Endothelial cell of umbilical vein (primary cell): ENCODE results near the gene JPH3. TPM values are rescaled to one million over a fixed set of nuclear protein-coding genes. Genes with fewer than 3 reads are reported as not detected.

Experiments used
- BruUV-seq: library from RNA; stranded (reverse); fragments of 400-500 nt; replicated peaks from 2 replicates; lab custom pipeline; 2021; lab: Mats Ljungman, UMichigan
- CTCF ChIA-PET: fragments of 300-600, 350-600 bp; sonication (Branson Sonifier 250); formaldehyde crosslinking; loops from one replicate; lab custom pipeline; 2021; ENCODE audit warnings: antibody characterized with exemption, inconsistent platforms; lab: Charles Lee
- POLR2A ChIA-PET: fragments of 300-600, 350-600 bp; sonication (Branson Sonifier 250); formaldehyde crosslinking; loops from one replicate; lab custom pipeline; 2021; ENCODE audit warnings: antibody characterized with exemption, inconsistent platforms; lab: Charles Lee
- DNase-seq: peaks from one replicate; pipeline ENCODE4 v3.0.0-alpha.2; 2011; ENCODE audit warnings: low read depth, low spot score
- FAIRE-seq: peaks from 2 replicates; lab custom pipeline; 2011; peaks lifted over from hg19 to GRCh38; lab: Jason Lieb, UNC
- H2AFZ ChIP-seq: 2 replicates; pipeline ENCODE4 v1.6.0; 2012; ENCODE audit warnings: low read depth, low read length, control low read depth, inconsistent platforms
- H3K27ac ChIP-seq: 2 replicates; pipeline ENCODE4 v1.5.1; 2011; ENCODE audit warnings: low read depth, mild to moderate bottlenecking, control low read depth, low read length, moderate library complexity; ENCODE audit not compliant: insufficient read depth
- H3K27me3 ChIP-seq, 2 experiments: 2 replicates each; pipeline versions ENCODE4 v1.6.0 to v1.6.1; 2011; ENCODE audit warnings: low read length in 2 of 2, mixed read lengths in 1 of 2; ENCODE audit not compliant: control insufficient read depth in 2 of 2, insufficient read depth in 2 of 2
- H3K36me3 ChIP-seq, 2 experiments: 2 replicates in 1 of 2; 3 replicates in 1 of 2; pipeline ENCODE4 v1.5.1; 2011; ENCODE audit warnings: low read length in 2 of 2, mild to moderate bottlenecking in 1 of 2, moderate library complexity in 1 of 2; ENCODE audit not compliant: control insufficient read depth in 2 of 2, insufficient read depth in 2 of 2; ENCODE audit errors: extremely low read depth in 1 of 2
- H3K4me1 ChIP-seq: 3 replicates; pipeline ENCODE4 v1.5.1; 2011; ENCODE audit warnings: mild to moderate bottlenecking, low read length; ENCODE audit not compliant: control insufficient read depth, insufficient read depth; ENCODE audit errors: extremely low read depth
- H3K4me2 ChIP-seq: 2 replicates; pipeline ENCODE4 v1.6.1; 2011; ENCODE audit warnings: low read length, control low read depth, mixed read lengths; ENCODE audit not compliant: insufficient read depth
- H3K4me3 ChIP-seq, 3 experiments: fragments of 200-600 bp in 1 of 3; sonication (generic), shearing (Covaris generic) in 1 of 3; replicated peaks in 1 of 3; 2 replicates each; pipeline ENCODE4 v1.5.1; 2011 to 2016; ENCODE audit warnings: control low read depth in 3 of 3, low read length in 3 of 3, mild to moderate bottlenecking in 2 of 3, inconsistent platforms in 1 of 3, low read depth in 1 of 3, moderate library complexity in 1 of 3; ENCODE audit not compliant: insufficient read depth in 1 of 3
- H3K79me2 ChIP-seq: 2 replicates; pipeline ENCODE4 v1.6.0; 2012; ENCODE audit warnings: low read length, inconsistent platforms; ENCODE audit not compliant: control insufficient read depth, insufficient read depth
- H3K9ac ChIP-seq: replicated peaks from 2 replicates; pipeline ENCODE3; 2011; ENCODE audit warnings: low read length, control low read depth; ENCODE audit not compliant: insufficient read depth; ENCODE audit errors: extremely low read depth
- H3K9me1 ChIP-seq: replicated peaks from 3 replicates; pipeline ENCODE4 v1.6.0; 2011; ENCODE audit warnings: mild to moderate bottlenecking, low read length; ENCODE audit not compliant: control insufficient read depth, insufficient read depth; ENCODE audit errors: extremely low read depth
- H3K9me3 ChIP-seq: replicated peaks from 2 replicates; pipeline ENCODE4 v1.5.1; 2012; ENCODE audit warnings: low read length, inconsistent platforms; ENCODE audit not compliant: control insufficient read depth, insufficient read depth
- H4K20me1 ChIP-seq: replicated peaks from 2 replicates; pipeline ENCODE3; 2011; ENCODE audit warnings: mild to moderate bottlenecking, low read length; ENCODE audit not compliant: control insufficient read depth, insufficient read depth; ENCODE audit errors: extremely low read depth
- CTCF ChIP-seq, 2 donors: IDR thresholded peaks; 1 replicate in 1 of 2; 2 replicates in 1 of 2; pipeline ENCODE4 v1.5.1; 2011; ENCODE audit warnings: low read length in 2 of 2, mild to moderate bottlenecking in 2 of 2, moderate library complexity in 2 of 2, control low read depth in 1 of 2, inconsistent platforms in 1 of 2, low read depth in 1 of 2; ENCODE audit not compliant: insufficient read depth in 1 of 2; ENCODE audit errors: extremely low read depth in 1 of 2
- EZH2 ChIP-seq: IDR thresholded peaks from 2 replicates; pipeline ENCODE4 v1.6.1; 2012; ENCODE audit warnings: borderline replicate concordance, low read depth, mild to moderate bottlenecking, moderate library complexity, low read length, inconsistent platforms; ENCODE audit not compliant: severe bottlenecking
- FOS ChIP-seq: IDR thresholded peaks from 2 replicates; pipeline ENCODE4 v1.6.1; 2011; ENCODE audit warnings: mild to moderate bottlenecking, low read length, moderate library complexity, borderline replicate concordance; ENCODE audit not compliant: insufficient read depth
- GATA2 ChIP-seq: IDR thresholded peaks from 2 replicates; pipeline ENCODE4 v1.7.0; 2011; ENCODE audit warnings: low read depth, mild to moderate bottlenecking, moderate library complexity, mixed read lengths, low read length; ENCODE audit not compliant: insufficient read length, insufficient read depth
- JUN ChIP-seq: IDR thresholded peaks from 2 replicates; pipeline ENCODE4 v1.6.1; 2011; ENCODE audit warnings: borderline replicate concordance, low read depth; ENCODE audit not compliant: insufficient read length, insufficient read depth
- MAX ChIP-seq: IDR thresholded peaks from 2 replicates; pipeline ENCODE4 v1.6.1; 2011; ENCODE audit not compliant: insufficient read depth, insufficient read length
- MYC ChIP-seq: IDR thresholded peaks from one replicate; pipeline ENCODE4 v1.6.1; 2011; ENCODE audit warnings: mild to moderate bottlenecking, low read depth, low read length
- POLR2A ChIP-seq: IDR thresholded peaks from 2 replicates; pipeline ENCODE4 v1.6.1; 2012; ENCODE audit warnings: low read depth, mild to moderate bottlenecking, control low read depth, low read length
- POLR2AphosphoS5 ChIP-seq: IDR thresholded peaks from 2 replicates; pipeline ENCODE4 v1.6.1; 2012; ENCODE audit warnings: low read depth, mild to moderate bottlenecking, control low read depth, low read length, moderate library complexity; ENCODE audit not compliant: insufficient read depth
- dilution Hi-C: fragments of 300-500 bp; cut with MboI; formaldehyde crosslinking; loops from one replicate; pipeline ENCODE4 v1.15.0; 2019; ENCODE audit warnings: low sequenced_read_pairs; ENCODE audit not compliant: extremely low pct_ligation_motif_present
- intact Hi-C: fragments of 100-400 bp; cut with micrococcal nuclease; formaldehyde crosslinking; loops from one replicate; pipeline ENCODE4 v1.10.0; 2022
- polyA plus RNA-seq, 4 experiments: library from polyadenylated mRNA; depleted of rRNA in 3 of 4; stranded (reverse) in 3 of 4; unstranded in 1 of 4; fragments of >200 nt; gene quantifications; 2 replicates each; pipeline versions ENCODE4 v1.2.1 to v1.2.3, GENCODE V29; 2011 to 2012; ENCODE audit warnings: missing spikeins in 1 of 4
- total RNA-seq: library from RNA; stranded (reverse); gene quantifications from 2 replicates; pipeline ENCODE4 v1.2.3, GENCODE V29; 2021

The JPH3 gene
- total and polyA plus RNA-seq, 2 donors (not counting 3 experiments of a cell fraction or from before 2014, with no cell fraction given) = 0.22 to 0.30 TPM

DNA sequence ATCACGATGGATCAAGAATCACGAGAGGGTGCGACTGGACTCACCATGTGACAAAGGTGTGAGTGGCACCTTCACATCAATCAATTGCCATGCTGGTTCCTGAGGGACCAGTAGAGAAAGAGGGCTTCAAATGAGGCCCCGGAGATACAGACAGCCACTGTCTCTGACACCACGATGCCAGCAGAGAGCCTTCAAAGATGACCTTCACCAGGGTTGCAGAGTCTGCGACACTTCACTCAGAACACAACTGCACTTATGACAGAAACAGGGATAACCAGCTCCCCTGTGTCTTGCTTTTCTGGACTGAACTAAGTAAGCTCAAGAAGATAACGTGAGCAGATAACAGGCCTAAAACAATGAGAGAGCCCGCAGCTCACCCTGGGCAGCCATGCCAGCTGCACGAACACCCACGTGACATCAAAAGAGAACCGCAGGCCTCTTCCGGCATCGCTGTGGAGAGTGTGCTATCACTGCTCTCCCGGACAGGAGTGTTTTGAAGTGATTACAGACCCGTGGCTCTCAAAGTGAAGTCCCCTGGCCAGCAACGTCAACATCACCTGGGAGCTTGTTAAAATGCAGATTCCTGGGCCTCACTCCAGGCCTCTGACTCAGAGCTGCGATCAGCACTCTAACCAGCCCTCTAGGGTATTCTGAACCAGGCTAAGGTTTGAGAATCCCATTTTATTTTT is 127.1 kb downstream of the JPH3 start:
- ChIA-PET POLR2A (no interaction called here), CTCF (no interaction called here)
- intact Hi-C loops = no loop called here
- dilution Hi-C loops = no loop called here
- H3K4me1 ChIP-seq = no peaks in the 10 kb centered on the region
- no TSS peak for BruUV-seq
- DNase-seq (no peak), FAIRE-seq (no peak)
- H3K27ac ChIP-seq = no peak overlapping the region
- no peaks in the 10 kb centered on the region for H4K20me1 ChIP-seq
- H3K9me3 ChIP-seq = no peaks in the 10 kb centered on the region
- no peaks in the 10 kb centered on the region for H3K27me3 ChIP-seq
- peaks cover 6 to 11% of the 10 kb centered on the region in 2 experiments for H3K36me3 ChIP-seq
- no peak overlapping the region for H3K4me3 ChIP-seq
- H2AFZ ChIP-seq = no peak overlapping the region
- no peak overlapping the region for H3K4me2 ChIP-seq
- H3K9me1 ChIP-seq = no peaks in the 10 kb centered on the region
- TF ChIP-seq MYC (no peak), EZH2 (no peak), MAX (no peak), CTCF (IDR thresholded peaks at IDR 0.05; ENCODE audit: extremely low read depth in 1 of 2, insufficient read depth in 1 of 2, low read depth in 1 of 2, low read length in 2 of 2) (no peak), POLR2A (no peak)
- no peaks in the 10 kb centered on the region for H3K79me2 ChIP-seq
- no peak overlapping the region for H3K9ac ChIP-seq

GRCh38 chr16:87731607-87732006 is 129.3 kb downstream of the JPH3 start:
- intact Hi-C loops (no loop called here), dilution Hi-C loops (no loop called here)
- FAIRE-seq = no peak
- no peaks in the 10 kb centered on the region for H3K79me2 ChIP-seq
- H3K36me3 ChIP-seq = peaks cover 6 to 12% of the 10 kb centered on the region in 2 experiments
- H3K9ac ChIP-seq = no peak overlapping the region
- H3K27me3 ChIP-seq = no peaks in the 10 kb centered on the region
- H2AFZ ChIP-seq = no peak overlapping the region
- no peak overlapping the region for H3K4me3 ChIP-seq
- no peak overlapping the region for H3K27ac ChIP-seq
- H4K20me1 ChIP-seq = no peaks in the 10 kb centered on the region
- H3K9me3 ChIP-seq = no peaks in the 10 kb centered on the region
- POLR2A ChIA-PET = no interaction called here
- CTCF ChIA-PET = no interaction called here
- BruUV-seq = no TSS peak
- no peak for TF ChIP-seq CTCF (IDR thresholded peaks at IDR 0.05; ENCODE audit: extremely low read depth in 1 of 2, insufficient read depth in 1 of 2, low read depth in 1 of 2, low read length in 2 of 2)
- TF ChIP-seq POLR2A = no peak
- no peak for TF ChIP-seq EZH2
- no peak for TF ChIP-seq MAX
- no peak for TF ChIP-seq MYC
- TF ChIP-seq JUN = no peak
- no peak for TF ChIP-seq FOS
- no peak for TF ChIP-seq POLR2AphosphoS5
- TF ChIP-seq GATA2 = no peak
- H3K9me1 ChIP-seq = no peaks in the 10 kb centered on the region
- no peaks in the 10 kb centered on the region for H3K4me1 ChIP-seq
- DNase-seq = no peak
- no peak overlapping the region for H3K4me2 ChIP-seq
